ENCODE measurements around the gene TBCD. TPM values are rescaled to one million over a fixed set of nuclear protein-coding genes. Genes with fewer than 3 reads are reported as not detected.

Gene TBCD
- polyA plus RNA-seq, 12 donors: 47.5 to 79.6 (median 55.9) TPM; not detected in 1

- DNase-seq: no peak
Observed at GRCh38 chr17:82901856-82902255, 150.0 kb downstream of the TBCD start.

GRCh38 chr17:82902972-82903874 is 151.4 kb downstream of the TBCD start:
- DNase-seq: no peak

- no peak for DNase-seq
Observed at GRCh38 chr17:82905130-82905529, 153.3 kb downstream of the TBCD start.

- no peak for DNase-seq
Observed at GRCh38 chr17:82907797-82908542, 156.1 kb downstream of the TBCD start.

- no peak for DNase-seq
Observed at GRCh38 chr17:82908543-82909160, 156.8 kb downstream of the TBCD start.

GRCh38 chr17:82909322-82909904 is 157.5 kb downstream of the TBCD start:
- DNase-seq: no peak

- no peak for DNase-seq
Observed at GRCh38 chr17:82910041-82910481, 158.2 kb downstream of the TBCD start.

- no peak for DNase-seq
Observed at GRCh38 chr17:82910770-82911169, 158.9 kb downstream of the TBCD start.

GRCh38 chr17:82911822-82912221 is 160.0 kb downstream of the TBCD start:
- DNase-seq: no peak

- DNase-seq: no peak
Observed at GRCh38 chr17:82912484-82913089, 160.7 kb downstream of the TBCD start.

GRCh38 chr17:82913304-82914043 is 161.6 kb downstream of the TBCD start:
- no peak for DNase-seq

- DNase-seq: no peak
Observed at GRCh38 chr17:82914375-82914774, 162.5 kb downstream of the TBCD start.

GRCh38 chr17:82915010-82915756 is 163.3 kb downstream of the TBCD start:
- DNase-seq: no peak

- DNase-seq: no peak
Observed at GRCh38 chr17:82915757-82916027, 163.8 kb downstream of the TBCD start.

GRCh38 chr17:82917699-82918345 is 166.0 kb downstream of the TBCD start:
- DNase-seq: no peak

GRCh38 chr17:82918508-82918907 is 166.6 kb downstream of the TBCD start:
- DNase-seq: no peak

- DNase-seq: no peak
Observed at GRCh38 chr17:82920150-82920549, 168.3 kb downstream of the TBCD start.

GRCh38 chr17:82920715-82921114 is 168.8 kb downstream of the TBCD start:
- no peak for DNase-seq

- DNase-seq: no peak
Observed at GRCh38 chr17:82921426-82921825, 169.6 kb downstream of the TBCD start.

GRCh38 chr17:82922646-82923045 is 170.8 kb downstream of the TBCD start:
- DNase-seq: no peak

Measured in muscle of arm (tissue), 12 donors.